ENCODE results near the gene NRF1.
A peak's percentile ranks its signal among the peaks of the same experiment; 100 is the strongest.
"Not testable (repeated sequence)": the region's sequence is repeated elsewhere in the genome, so short reads cannot be mapped to it uniquely, and the experiment has no call there.

The NRF1 gene

GRCh38 chr7:129611246-129612111 is at the start of gene NRF1:
Gene NRF1, plus strand, starts transcription at chr7:129611720. Its CDS starts 45,632 bp downstream, at chr7:129657352.
- TF ChIP-seq JUND (IDR thresholded peaks at IDR 0.05; ENCODE audit: low read depth) = no peak
- DNase-seq (ENCODE audit: low read depth in 1 of 2, low spot score in 1 of 2) = peak; percentile 76 to 86
- in situ Hi-C loops (cut with HindIII; ENCODE audit: low pct_unique_long_range_greater_than_20kb, low sequenced_read_pairs) = no loop called here

- DNase-seq (ENCODE audit: low read depth in 1 of 2, low spot score in 1 of 2); in situ Hi-C loops (cut with HindIII; ENCODE audit: low pct_unique_long_range_greater_than_20kb, low sequenced_read_pairs): not testable (repeated sequence)
Measured at GRCh38 chr7:129566323-129566722, 45.2 kb upstream of the NRF1 start.

- no peak for TF ChIP-seq JUND (IDR thresholded peaks at IDR 0.05; ENCODE audit: low read depth)
- in situ Hi-C loops (cut with HindIII; ENCODE audit: low pct_unique_long_range_greater_than_20kb, low sequenced_read_pairs) = no loop called here
- DNase-seq (ENCODE audit: low read depth in 1 of 2, low spot score in 1 of 2) = no peak
Measured at GRCh38 chr7:129567377-129567776, 44.1 kb upstream of the NRF1 start.

- in situ Hi-C loops (cut with HindIII; ENCODE audit: low pct_unique_long_range_greater_than_20kb, low sequenced_read_pairs) = no loop called here
- no peak for DNase-seq (ENCODE audit: low read depth in 1 of 2, low spot score in 1 of 2)
- TF ChIP-seq JUND (IDR thresholded peaks at IDR 0.05; ENCODE audit: low read depth) = no peak
Measured at GRCh38 chr7:129568240-129568639, 43.3 kb upstream of the NRF1 start.

- in situ Hi-C loops (cut with HindIII; ENCODE audit: low pct_unique_long_range_greater_than_20kb, low sequenced_read_pairs) = no loop called here
- DNase-seq (ENCODE audit: low read depth in 1 of 2, low spot score in 1 of 2) = no peak
- no peak for TF ChIP-seq JUND (IDR thresholded peaks at IDR 0.05; ENCODE audit: low read depth)
Measured at GRCh38 chr7:129569326-129569725, 42.2 kb upstream of the NRF1 start.

- no peak for DNase-seq (ENCODE audit: low read depth in 1 of 2, low spot score in 1 of 2)
Measured at GRCh38 chr7:129569811-129570215, 41.7 kb upstream of the NRF1 start.

GRCh38 chr7:129571201-129571600 is 40.3 kb upstream of the NRF1 start:
- in situ Hi-C loops (cut with HindIII; ENCODE audit: low pct_unique_long_range_greater_than_20kb, low sequenced_read_pairs) = no loop called here
- no peak for TF ChIP-seq JUND (IDR thresholded peaks at IDR 0.05; ENCODE audit: low read depth)
- DNase-seq (ENCODE audit: low read depth in 1 of 2, low spot score in 1 of 2) = no peak

More at GRCh38 chr7:129569811-129570215, 41.7 kb upstream of the NRF1 start:
- TF ChIP-seq JUND (IDR thresholded peaks at IDR 0.05; ENCODE audit: low read depth) = no peak
- in situ Hi-C loops (cut with HindIII; ENCODE audit: low pct_unique_long_range_greater_than_20kb, low sequenced_read_pairs) = no loop called here

GRCh38 chr7:129572205-129572604 is 39.3 kb upstream of the NRF1 start:
- DNase-seq (ENCODE audit: low read depth in 1 of 2, low spot score in 1 of 2) = no peak
- no peak for TF ChIP-seq JUND (IDR thresholded peaks at IDR 0.05; ENCODE audit: low read depth)
- in situ Hi-C loops (cut with HindIII; ENCODE audit: low pct_unique_long_range_greater_than_20kb, low sequenced_read_pairs) = no loop called here

GRCh38 chr7:129574487-129574886 is 37.0 kb upstream of the NRF1 start:
- no peak for TF ChIP-seq JUND (IDR thresholded peaks at IDR 0.05; ENCODE audit: low read depth)
- DNase-seq (ENCODE audit: low read depth in 1 of 2, low spot score in 1 of 2) = no peak
- in situ Hi-C loops (cut with HindIII; ENCODE audit: low pct_unique_long_range_greater_than_20kb, low sequenced_read_pairs) = no loop called here

- no peak for DNase-seq (ENCODE audit: low read depth in 1 of 2, low spot score in 1 of 2)
- TF ChIP-seq JUND (IDR thresholded peaks at IDR 0.05; ENCODE audit: low read depth) = no peak
- in situ Hi-C loops (cut with HindIII; ENCODE audit: low pct_unique_long_range_greater_than_20kb, low sequenced_read_pairs) = no loop called here
Measured at GRCh38 chr7:129575699-129576098, 35.8 kb upstream of the NRF1 start.

- no peak for TF ChIP-seq JUND (IDR thresholded peaks at IDR 0.05; ENCODE audit: low read depth)
- in situ Hi-C loops (cut with HindIII; ENCODE audit: low pct_unique_long_range_greater_than_20kb, low sequenced_read_pairs) = no loop called here
- DNase-seq (ENCODE audit: low read depth in 1 of 2, low spot score in 1 of 2) = no peak
Measured at GRCh38 chr7:129576138-129576537, 35.4 kb upstream of the NRF1 start.

- no peak for DNase-seq (ENCODE audit: low read depth in 1 of 2, low spot score in 1 of 2)
- no peak for TF ChIP-seq JUND (IDR thresholded peaks at IDR 0.05; ENCODE audit: low read depth)
- in situ Hi-C loops (cut with HindIII; ENCODE audit: low pct_unique_long_range_greater_than_20kb, low sequenced_read_pairs) = no loop called here
Measured at GRCh38 chr7:129578829-129579228, 32.7 kb upstream of the NRF1 start.

- in situ Hi-C loops (cut with HindIII; ENCODE audit: low pct_unique_long_range_greater_than_20kb, low sequenced_read_pairs); DNase-seq (ENCODE audit: low read depth in 1 of 2, low spot score in 1 of 2): not testable (repeated sequence)
Measured at GRCh38 chr7:129586179-129586578, 25.3 kb upstream of the NRF1 start.

- TF ChIP-seq JUND (IDR thresholded peaks at IDR 0.05; ENCODE audit: low read depth) = no peak
- no peak for DNase-seq (ENCODE audit: low read depth in 1 of 2, low spot score in 1 of 2)
- in situ Hi-C loops (cut with HindIII; ENCODE audit: low pct_unique_long_range_greater_than_20kb, low sequenced_read_pairs) = no loop called here
Measured at GRCh38 chr7:129588268-129588667, 23.3 kb upstream of the NRF1 start.
